HL-60 (cell line): ENCODE data around the gene PDE5A.

ENCODE experiments used
- DNase-seq, 2 experiments: peaks; one replicate each; pipeline ENCODE4 v3.0.0-alpha.2; 2010 to 2020; ENCODE audit warnings: low read depth in 1 of 2, low spot score in 1 of 2
- H3K27ac ChIP-seq: fragments of 250-450 bp; sonication (Bioruptor Pico); replicated peaks from 2 replicates; pipeline ENCODE4 v1.5.1; 2020; ENCODE audit warnings: mild to moderate bottlenecking, moderate library complexity
- H3K27me3 ChIP-seq: fragments of 250-450 bp; sonication (Bioruptor Pico); 2 replicates; pipeline ENCODE4 v1.5.1; 2021; ENCODE audit warnings: mild to moderate bottlenecking, moderate library complexity; ENCODE audit not compliant: insufficient read depth, poor library complexity, severe bottlenecking
- H3K4me3 ChIP-seq: replicated peaks from 2 replicates; pipeline ENCODE4 v1.5.1; 2011; ENCODE audit warnings: mild to moderate bottlenecking, control low read depth, low read length; ENCODE audit not compliant: insufficient read depth
- GABPA ChIP-seq: IDR thresholded peaks from 2 replicates; pipeline ENCODE4 v1.6.1; 2012; ENCODE audit warnings: low read depth
- POLR2AphosphoS5 ChIP-seq: IDR thresholded peaks from 2 replicates; pipeline ENCODE4 v1.6.1; 2012; ENCODE audit warnings: low read depth
- SPI1 ChIP-seq: IDR thresholded peaks from 2 replicates; pipeline ENCODE4 v1.6.1; 2012; ENCODE audit warnings: low read depth, mild to moderate bottlenecking, borderline replicate concordance
- TF ChIP-seq, protein P1 (sequence below): IDR thresholded peaks from one replicate; pipeline ENCODE4 v1.5.1; 2011; ENCODE audit warnings: low read length, control low read depth, inconsistent platforms; ENCODE audit not compliant: insufficient read depth
- TF ChIP-seq, protein P2 (sequence below): IDR thresholded peaks from 2 replicates; pipeline ENCODE4 v1.6.1; 2012; ENCODE audit warnings: low read depth; ENCODE audit not compliant: insufficient replicate concordance

Gene PDE5A

DNA sequence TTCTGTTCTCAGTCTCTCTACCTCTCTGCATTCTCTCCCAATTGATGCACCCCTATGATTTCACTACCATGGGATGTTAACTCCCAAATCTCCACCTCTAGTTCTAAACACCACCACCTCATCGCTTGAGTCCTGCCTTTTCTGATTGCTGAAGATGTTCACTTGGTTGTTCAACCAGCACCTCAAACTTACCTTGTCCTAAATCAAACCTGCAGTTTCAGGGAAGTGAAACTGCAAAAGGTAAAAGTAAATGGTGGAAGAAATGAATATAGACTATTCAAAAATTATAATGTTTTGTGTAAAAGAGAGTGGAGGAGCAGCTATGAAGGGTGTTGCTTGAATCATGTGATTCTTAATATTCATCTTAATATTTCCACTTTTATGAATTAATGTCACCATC, 91.0 kb downstream of the PDE5A start:
- Histone ChIP-seq H3K4me3 (no peak overlapping the region), H3K27ac (no peak overlapping the region), H3K27me3 (no peaks in the 10 kb centered on the region)
- no peak for DNase-seq
- TF ChIP-seq, protein P1, sequence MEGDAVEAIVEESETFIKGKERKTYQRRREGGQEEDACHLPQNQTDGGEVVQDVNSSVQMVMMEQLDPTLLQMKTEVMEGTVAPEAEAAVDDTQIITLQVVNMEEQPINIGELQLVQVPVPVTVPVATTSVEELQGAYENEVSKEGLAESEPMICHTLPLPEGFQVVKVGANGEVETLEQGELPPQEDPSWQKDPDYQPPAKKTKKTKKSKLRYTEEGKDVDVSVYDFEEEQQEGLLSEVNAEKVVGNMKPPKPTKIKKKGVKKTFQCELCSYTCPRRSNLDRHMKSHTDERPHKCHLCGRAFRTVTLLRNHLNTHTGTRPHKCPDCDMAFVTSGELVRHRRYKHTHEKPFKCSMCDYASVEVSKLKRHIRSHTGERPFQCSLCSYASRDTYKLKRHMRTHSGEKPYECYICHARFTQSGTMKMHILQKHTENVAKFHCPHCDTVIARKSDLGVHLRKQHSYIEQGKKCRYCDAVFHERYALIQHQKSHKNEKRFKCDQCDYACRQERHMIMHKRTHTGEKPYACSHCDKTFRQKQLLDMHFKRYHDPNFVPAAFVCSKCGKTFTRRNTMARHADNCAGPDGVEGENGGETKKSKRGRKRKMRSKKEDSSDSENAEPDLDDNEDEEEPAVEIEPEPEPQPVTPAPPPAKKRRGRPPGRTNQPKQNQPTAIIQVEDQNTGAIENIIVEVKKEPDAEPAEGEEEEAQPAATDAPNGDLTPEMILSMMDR = no peak
- TF ChIP-seq GABPA (no peak), SPI1 (no peak), POLR2AphosphoS5 (no peak)
- TF ChIP-seq, protein P2, sequence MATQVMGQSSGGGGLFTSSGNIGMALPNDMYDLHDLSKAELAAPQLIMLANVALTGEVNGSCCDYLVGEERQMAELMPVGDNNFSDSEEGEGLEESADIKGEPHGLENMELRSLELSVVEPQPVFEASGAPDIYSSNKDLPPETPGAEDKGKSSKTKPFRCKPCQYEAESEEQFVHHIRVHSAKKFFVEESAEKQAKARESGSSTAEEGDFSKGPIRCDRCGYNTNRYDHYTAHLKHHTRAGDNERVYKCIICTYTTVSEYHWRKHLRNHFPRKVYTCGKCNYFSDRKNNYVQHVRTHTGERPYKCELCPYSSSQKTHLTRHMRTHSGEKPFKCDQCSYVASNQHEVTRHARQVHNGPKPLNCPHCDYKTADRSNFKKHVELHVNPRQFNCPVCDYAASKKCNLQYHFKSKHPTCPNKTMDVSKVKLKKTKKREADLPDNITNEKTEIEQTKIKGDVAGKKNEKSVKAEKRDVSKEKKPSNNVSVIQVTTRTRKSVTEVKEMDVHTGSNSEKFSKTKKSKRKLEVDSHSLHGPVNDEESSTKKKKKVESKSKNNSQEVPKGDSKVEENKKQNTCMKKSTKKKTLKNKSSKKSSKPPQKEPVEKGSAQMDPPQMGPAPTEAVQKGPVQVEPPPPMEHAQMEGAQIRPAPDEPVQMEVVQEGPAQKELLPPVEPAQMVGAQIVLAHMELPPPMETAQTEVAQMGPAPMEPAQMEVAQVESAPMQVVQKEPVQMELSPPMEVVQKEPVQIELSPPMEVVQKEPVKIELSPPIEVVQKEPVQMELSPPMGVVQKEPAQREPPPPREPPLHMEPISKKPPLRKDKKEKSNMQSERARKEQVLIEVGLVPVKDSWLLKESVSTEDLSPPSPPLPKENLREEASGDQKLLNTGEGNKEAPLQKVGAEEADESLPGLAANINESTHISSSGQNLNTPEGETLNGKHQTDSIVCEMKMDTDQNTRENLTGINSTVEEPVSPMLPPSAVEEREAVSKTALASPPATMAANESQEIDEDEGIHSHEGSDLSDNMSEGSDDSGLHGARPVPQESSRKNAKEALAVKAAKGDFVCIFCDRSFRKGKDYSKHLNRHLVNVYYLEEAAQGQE = no peak

DNA sequence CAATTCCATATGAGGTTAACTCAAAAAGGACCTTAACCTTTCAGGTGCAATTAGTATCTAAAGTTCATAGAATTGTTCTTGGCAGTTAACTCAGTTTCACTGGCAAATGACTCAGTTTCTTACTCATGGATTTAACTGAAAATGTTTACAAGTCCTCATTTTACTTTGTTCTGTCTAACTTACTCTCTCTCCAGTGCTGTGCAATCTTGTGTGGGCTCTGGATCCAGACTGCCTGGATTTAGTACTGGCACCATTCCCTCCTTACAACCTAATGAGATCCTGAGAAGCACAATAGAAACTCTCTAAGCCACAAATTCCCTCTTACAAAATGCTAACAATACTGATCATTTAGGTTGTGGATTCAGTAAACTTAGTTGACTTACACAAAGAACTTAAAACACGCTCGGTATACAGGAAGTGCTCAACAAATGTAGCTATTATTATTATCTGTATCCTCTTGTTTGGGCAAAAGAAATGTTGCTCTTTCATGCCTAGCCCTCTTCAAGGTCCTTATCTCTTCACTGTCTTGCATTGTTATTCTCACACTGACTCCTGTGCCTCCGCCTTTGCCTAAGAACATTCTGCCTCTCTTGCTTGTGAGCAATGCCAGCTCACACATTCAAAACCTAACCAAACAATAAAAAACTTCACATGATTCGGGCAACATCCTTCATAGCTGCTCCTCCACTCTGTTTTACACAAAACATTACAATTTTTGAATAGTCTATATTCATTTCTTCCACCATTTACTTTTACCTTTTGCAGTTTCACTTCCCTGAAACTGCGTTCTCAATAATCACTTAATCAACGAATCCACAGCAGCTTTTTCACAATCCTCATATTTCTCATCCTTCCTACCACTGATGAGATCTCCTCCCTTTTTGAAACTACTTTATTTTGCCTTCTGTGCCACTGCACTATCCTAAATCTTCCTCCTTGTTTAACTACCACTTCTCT, 91.8 kb downstream of the PDE5A start:
- DNase-seq = no peak
- Histone ChIP-seq H3K27me3 (no peaks in the 10 kb centered on the region), H3K27ac (no peak overlapping the region), H3K4me3 (no peak overlapping the region)
- TF ChIP-seq SPI1 (no peak), GABPA (no peak), POLR2AphosphoS5 (no peak)
- TF ChIP-seq, protein P1 = no peak
- TF ChIP-seq, protein P2 = no peak

DNA sequence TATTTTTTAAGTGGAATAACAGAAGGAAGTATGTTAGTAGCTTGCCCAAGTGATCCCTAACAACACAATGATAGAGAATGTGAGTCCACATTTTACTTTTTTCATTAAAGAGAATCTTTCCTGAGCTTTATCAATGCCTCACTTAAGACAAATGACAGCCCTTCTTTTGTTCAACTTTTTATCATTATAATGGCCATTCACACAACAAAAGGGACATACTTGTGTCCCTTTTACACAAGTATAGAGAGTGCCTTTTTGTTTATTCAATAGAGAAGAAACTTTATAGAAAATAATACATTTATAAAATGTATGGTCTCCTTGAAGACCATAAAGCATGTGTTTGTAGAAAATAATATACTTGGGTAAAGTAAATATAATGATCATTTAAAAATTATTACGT, 96.3 kb downstream of the PDE5A start:
- H3K27ac ChIP-seq = no peak overlapping the region
- no peaks in the 10 kb centered on the region for H3K27me3 ChIP-seq
- TF ChIP-seq POLR2AphosphoS5 (no peak), GABPA (no peak), SPI1 (no peak)
- TF ChIP-seq, protein P1 = no peak
- TF ChIP-seq, protein P2 = no peak
- DNase-seq = no peak
- H3K4me3 ChIP-seq = no peak overlapping the region
